ENCODE data around the gene MS4A3. TPM values are rescaled to one million over a fixed set of nuclear protein-coding genes. Genes with fewer than 3 reads are reported as not detected.

The MS4A3 gene
- total RNA-seq, 4 donors from 2014 or later = not detected

DNA sequence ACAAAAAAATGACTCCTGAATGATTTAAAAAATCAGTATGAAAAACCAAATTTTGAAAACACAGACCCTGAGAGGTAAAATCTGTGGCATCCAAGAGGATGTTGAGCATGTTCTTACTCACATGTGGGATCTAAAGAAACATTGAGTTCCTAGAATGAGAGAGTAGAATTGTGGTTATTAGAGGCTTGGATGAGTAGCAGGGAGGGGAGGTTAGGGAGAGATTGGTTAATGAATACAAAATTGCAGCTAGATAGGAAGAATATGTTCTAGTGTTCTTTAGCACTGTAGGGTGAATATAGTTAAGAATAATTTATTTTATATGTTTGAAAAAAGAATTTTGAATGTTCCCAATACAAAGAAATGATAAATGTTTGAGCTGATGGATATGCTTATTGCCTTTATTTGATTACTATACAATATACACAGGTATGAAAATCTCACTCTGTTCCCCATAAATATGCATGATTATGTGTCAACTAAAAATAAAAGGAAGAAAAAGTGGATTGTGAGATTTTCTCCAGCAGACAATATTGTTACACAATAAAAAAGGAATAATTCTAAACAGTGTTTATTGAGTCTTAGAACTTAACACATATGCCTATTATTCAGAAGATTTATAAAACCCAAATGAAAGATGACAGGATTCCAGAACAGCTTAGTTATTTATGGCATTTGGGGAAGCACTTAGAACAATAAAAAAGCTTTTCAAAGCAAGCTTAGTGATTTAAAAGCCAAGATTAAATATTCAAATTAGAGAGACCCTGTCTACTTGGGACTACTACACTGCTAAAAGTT is 60.7 kb downstream of the MS4A3 start:
- TF ChIP-seq, protein P1, sequence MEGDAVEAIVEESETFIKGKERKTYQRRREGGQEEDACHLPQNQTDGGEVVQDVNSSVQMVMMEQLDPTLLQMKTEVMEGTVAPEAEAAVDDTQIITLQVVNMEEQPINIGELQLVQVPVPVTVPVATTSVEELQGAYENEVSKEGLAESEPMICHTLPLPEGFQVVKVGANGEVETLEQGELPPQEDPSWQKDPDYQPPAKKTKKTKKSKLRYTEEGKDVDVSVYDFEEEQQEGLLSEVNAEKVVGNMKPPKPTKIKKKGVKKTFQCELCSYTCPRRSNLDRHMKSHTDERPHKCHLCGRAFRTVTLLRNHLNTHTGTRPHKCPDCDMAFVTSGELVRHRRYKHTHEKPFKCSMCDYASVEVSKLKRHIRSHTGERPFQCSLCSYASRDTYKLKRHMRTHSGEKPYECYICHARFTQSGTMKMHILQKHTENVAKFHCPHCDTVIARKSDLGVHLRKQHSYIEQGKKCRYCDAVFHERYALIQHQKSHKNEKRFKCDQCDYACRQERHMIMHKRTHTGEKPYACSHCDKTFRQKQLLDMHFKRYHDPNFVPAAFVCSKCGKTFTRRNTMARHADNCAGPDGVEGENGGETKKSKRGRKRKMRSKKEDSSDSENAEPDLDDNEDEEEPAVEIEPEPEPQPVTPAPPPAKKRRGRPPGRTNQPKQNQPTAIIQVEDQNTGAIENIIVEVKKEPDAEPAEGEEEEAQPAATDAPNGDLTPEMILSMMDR (IDR thresholded peaks at IDR 0.05) = no peak
- DNase-seq (ENCODE audit: low spot score) (no peak), ATAC-seq (ENCODE audit: low FRiP score) (no peak)

DNA sequence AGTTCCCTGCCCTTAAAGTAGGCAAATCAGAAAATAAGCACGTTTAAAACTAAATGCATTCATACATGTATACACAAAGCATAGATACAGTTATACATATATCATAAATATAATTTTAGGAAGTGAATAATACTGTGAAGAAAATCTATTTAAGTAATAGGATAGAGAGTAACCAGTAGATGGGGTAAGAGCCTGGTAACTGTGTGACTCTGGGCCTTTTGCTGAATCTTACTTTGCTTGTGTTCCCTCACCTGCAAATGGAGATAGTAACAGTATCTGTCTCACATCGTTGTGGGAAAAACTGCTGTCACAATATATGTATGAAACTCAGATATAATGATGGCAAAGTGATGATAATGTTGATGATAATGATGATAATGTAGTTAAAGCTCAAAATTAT is 61.9 kb downstream of the MS4A3 start:
- DNase-seq (ENCODE audit: low spot score) (no peak), ATAC-seq (ENCODE audit: low FRiP score) (no peak)
- TF ChIP-seq, protein P1 (IDR thresholded peaks at IDR 0.05) = no peak

DNA sequence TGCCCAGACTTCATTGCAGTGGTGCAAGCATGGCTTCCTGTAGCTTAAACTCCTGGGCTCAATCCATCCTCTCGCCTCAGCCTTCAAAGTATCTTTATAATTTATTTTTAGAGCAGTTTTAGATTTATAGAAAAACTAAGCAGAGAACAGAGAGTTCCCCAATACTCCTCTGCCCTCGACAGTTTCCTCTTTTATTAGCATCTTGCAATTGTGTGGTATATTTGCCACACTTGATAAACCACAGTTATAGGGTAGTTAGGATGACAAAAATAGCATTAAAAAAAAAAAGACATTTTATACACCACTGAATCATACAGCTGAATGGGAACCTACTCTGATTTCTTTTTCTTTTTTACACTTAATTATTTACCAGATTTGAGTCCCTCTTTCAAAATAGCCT is 63.2 kb downstream of the MS4A3 start:
- DNase-seq (ENCODE audit: low spot score) = no peak
- TF ChIP-seq, protein P1 (IDR thresholded peaks at IDR 0.05) = no peak
- no peak for ATAC-seq (ENCODE audit: low FRiP score)

Other genes with a start within 250 kb of the MS4A3 start
- gene MRPL16, start 245.9 kb upstream of the MS4A3 start, total RNA-seq = 10 to 100 TPM; 28.1 to 50.9 (median 38.3) TPM
- gene CBLIF, start 211.2 kb upstream of the MS4A3 start, total RNA-seq = not detected
- not detected for gene TCN1, start 190.2 kb upstream of the MS4A3 start, total RNA-seq
- gene OOSP3, start 177.9 kb upstream of the MS4A3 start, total RNA-seq = not detected
- gene OOSP1, start 118.2 kb upstream of the MS4A3 start, total RNA-seq = not detected
- gene OOSP4A, start 92.6 kb upstream of the MS4A3 start, total RNA-seq = not detected
- not detected for gene OOSP4B, start 39.5 kb upstream of the MS4A3 start, total RNA-seq
- not detected for gene OOSP2, start 16.3 kb upstream of the MS4A3 start, total RNA-seq
- gene MS4A2, start 32.0 kb downstream of the MS4A3 start, total RNA-seq = 1 to 10 TPM in 3 of 4 donors, under 1 TPM in 1; 0.31 to 2.5 (median 1.3) TPM
- gene MS4A6A, start 126.4 kb downstream of the MS4A3 start, total RNA-seq = 100 to 1,000 TPM; 167 to 239 (median 219) TPM
- gene MS4A4E, start 186.5 kb downstream of the MS4A3 start, total RNA-seq = 1 to 10 TPM; 2.2 to 7.1 (median 4.4) TPM
- gene MS4A4A, start 224.0 kb downstream of the MS4A3 start, total RNA-seq = 100 to 1,000 TPM in 2 of 4 donors, 10 to 100 TPM in 2; 61.3 to 131 (median 103) TPM

All from omental fat pad (tissue), 4 donors.